ENCODE results near the gene ZNF839.

DNA sequence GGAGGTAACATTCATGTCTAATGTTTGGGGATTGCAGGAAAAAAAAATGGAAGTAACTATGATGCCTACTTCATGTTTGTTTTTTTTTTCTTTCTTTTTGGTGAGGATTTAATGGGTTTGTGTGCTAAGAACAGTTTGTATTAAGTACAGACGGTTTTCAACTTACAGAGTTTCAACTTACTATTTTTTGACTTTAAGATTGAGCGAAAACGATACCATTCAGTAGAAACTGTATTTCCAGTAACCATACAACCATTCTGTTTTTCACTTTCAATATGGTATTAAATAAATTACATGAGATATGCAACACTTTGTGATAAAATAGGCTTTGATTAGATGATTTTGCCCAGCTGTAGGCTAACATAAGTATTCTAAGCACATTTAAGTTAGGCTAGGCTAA, 53.6 kb downstream of the ZNF839 start:
- TF ChIP-seq, protein P1, sequence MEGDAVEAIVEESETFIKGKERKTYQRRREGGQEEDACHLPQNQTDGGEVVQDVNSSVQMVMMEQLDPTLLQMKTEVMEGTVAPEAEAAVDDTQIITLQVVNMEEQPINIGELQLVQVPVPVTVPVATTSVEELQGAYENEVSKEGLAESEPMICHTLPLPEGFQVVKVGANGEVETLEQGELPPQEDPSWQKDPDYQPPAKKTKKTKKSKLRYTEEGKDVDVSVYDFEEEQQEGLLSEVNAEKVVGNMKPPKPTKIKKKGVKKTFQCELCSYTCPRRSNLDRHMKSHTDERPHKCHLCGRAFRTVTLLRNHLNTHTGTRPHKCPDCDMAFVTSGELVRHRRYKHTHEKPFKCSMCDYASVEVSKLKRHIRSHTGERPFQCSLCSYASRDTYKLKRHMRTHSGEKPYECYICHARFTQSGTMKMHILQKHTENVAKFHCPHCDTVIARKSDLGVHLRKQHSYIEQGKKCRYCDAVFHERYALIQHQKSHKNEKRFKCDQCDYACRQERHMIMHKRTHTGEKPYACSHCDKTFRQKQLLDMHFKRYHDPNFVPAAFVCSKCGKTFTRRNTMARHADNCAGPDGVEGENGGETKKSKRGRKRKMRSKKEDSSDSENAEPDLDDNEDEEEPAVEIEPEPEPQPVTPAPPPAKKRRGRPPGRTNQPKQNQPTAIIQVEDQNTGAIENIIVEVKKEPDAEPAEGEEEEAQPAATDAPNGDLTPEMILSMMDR (IDR thresholded peaks at IDR 0.05; ENCODE audit: low read length) = no peak
- TF ChIP-seq EZH2 (optimal IDR thresholded peaks at IDR 0.05; ENCODE audit: low read depth, low read length) = no peak
